NCI-H82 (cell line): ENCODE data around the gene NEDD4L.

Source experiments
- DNase-seq: peaks from one replicate; lab custom pipeline; 2025; lab: John Stamatoyannopoulos, UW

NEDD4L gene

DNA sequence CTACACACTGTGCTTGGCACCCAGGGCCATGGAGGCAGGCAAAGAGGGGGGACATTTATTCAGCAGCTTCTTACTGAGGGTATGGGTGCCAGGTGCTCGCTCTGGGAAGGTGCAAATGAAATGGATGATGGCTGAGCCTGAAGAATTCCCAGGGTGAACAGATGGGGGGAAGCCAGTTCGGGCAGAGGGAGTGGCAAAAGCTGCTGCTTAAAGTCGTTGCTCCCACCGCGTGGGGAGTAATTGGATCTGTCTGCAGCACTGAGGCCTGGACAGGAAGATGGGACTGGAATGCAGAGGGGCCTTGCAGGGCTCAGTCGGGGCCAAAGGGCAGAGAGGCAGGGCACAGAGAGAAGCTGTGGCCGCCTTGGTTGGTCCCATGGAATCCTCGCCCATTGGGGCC lies 51.2 kb downstream of the NEDD4L start:
- peak; percentile 96 for DNase-seq

DNA sequence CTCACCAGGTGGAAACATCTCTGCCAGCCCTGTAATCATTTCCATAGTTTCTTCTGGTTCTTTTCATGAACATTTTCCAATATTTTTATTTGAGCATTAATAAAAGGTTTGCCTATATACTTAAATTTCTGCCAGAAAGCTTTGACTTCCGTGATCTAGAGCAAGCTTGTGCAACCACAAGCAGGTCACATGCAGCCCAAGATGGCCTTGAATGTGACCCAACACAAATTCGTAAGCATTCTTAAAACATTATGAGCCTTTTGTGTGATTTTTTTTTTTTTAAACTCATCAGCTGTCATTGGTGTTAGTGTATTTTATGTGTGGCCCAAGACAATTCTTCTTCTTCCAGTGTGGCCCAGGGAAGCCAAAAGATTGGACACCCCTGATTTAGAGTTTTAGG lies 51.6 kb downstream of the NEDD4L start:
- no peak for DNase-seq

DNA sequence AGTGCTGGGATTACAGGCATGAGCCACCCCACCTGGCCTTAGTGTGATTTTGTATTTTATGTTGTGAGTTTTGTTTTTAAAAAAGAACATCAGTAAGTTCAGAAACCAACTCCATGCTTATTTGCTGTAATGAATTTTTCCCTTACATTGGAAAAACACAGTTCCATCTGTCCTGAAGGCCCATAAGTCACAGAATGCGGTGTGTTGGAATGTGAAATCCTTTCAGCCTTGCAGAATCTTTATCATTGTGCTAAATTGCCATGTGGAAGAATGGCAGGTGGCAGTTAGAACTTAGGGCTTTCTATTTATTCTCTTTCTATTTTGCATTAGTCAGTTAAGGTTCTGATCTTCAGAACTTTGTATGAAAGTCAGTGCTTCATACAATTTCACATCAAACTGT lies 52.6 kb downstream of the NEDD4L start:
- no peak for DNase-seq

DNA sequence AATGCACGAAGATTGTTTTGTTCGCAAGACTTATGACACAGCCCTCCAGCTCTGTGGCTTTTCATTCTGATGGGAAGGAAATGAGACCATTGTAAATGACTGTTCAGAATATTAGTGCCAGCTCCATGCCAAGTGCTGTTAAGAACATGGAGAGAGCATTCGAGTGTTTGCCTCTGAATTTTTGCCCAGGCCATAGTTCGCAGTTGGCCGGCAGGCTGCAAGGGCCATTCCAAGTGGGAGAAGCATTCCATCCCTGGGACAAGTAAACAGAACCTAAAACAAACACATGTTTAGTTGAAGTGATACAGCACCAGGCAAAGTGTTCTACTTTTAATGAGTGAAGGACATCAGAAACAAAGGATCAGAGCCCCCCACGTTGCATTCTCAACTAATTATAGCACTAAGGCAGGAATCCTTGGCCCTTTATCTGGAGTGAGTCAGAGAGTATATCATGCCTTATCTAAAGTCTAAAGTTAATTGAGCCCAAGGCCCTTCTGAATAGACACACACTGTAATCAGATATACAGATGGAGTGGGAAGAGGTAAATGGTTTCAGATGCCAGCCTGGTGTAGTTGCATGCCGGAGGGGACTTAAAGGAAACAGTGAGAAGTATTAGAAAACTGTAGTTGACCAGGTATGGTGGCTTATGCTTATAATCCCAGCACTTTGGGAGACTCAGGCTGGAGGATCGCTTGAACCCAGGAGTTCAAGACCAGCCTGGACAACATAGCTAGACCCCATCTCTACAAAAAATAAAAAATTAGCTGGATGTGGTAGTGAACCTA lies 53.3 kb downstream of the NEDD4L start:
- no peak for DNase-seq

DNA sequence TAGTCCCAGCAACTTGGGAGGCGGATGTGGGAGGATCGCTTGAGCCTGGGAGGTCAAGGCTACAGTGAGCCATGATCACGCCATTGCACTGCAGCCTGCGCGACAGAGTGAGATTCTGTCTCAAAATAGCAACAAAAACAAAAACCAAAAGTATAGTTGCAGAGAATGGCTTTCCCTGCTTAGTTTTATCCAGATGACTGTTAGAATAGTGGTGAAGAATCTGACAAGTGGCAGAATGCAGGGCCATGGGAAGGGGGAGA lies 53.8 kb downstream of the NEDD4L start:
- DNase-seq: no peak

DNA sequence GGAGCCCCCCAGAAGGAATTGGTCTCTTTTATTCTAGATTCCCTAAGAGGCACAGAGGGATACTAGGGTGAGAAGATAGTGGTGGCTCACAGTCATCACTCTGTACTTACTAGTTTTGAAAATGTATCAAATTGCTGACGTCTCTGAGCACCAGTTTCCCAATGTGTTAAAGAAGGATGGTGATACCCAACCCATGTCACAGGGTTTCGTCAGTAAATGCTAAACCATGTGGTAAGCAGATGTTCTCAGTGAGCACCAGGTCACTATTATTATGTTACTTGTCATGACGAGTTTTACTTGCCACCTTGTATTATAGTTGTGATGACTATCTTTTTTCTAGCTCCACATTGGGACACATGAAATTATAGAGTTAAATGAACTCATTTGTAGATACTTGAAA lies 54.7 kb downstream of the NEDD4L start:
- no peak for DNase-seq

DNA sequence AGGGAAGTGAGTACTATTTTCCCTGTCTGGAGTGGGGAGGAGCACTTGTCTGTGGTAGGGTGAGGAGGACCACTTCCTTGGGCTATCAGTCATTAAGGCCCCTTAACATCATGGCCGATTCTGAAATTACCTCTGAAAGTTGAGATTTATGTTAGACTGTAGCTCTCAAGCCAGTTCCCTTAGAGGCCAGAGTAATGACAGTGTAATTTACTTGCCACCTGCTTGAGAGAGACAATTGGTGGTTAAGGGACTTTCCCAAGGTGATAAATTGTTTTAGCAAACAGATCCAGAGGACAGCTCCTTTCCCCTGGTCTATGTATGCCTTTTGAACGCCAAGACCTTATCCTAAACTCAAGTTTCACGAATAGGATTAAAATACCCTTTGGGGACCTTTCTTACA lies 56.1 kb downstream of the NEDD4L start:
- DNase-seq: no peak

DNA sequence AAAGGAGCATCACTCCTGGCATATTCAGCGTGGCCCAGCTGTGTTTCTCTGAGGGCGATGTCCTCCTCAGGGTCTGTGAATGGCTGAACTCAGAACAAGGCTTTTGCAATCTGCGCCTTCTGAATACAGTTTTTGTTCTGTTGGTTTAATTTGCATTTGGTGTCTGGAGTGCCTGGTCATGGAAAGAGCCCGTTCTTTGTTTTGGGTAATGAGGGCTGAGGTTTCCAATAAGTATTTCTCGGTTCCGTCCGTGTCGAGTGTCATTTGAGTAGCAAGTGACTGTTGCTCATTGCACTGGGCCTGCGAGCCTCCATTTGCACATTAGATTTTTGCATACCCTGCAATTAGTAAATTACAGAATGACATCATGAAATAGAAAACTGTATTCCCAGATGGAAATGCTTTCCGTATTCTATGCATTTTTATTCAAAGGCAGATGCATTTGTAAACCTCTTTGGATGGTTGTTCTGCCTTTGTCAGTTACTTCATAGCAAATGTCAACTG lies 57.3 kb downstream of the NEDD4L start:
- DNase-seq: no peak

DNA sequence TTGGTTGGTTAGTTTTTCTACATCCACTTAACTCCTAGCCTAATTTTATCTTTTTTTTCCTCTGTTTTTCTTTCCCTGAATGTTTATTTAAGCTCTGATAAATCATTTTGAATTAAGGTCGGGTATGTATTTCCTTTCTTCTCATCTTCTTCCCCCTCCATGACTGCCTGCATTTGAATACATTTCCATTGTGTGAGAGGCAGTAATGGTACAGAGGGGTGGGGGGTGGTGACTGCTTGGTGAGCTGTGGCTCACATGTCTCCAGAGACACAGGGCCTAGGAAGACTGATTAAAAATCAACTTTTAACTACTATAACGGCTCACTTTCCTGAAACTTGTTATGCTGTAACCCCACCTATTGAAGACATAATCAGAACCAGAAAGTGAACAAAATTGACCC lies 58.0 kb downstream of the NEDD4L start:
- no peak for DNase-seq

DNA sequence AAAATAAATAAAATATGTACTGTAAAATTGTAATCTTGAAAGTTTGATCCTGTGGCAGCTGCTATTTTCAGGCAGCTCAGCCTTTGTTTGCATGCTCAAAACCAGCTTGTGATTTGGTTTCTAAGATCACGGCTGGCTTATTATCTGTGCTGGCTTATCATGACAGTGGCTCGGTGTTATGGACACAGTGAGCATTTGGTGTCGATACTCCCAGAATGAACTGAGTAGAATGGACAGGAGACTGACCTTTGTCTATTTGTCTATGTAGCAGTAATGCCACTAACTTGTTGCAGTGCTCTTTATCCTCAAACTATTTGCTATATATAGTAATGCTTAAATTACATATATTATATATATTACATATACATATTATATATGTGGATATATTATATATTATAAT lies 58.8 kb downstream of the NEDD4L start:
- peak; percentile 54 for DNase-seq

DNA sequence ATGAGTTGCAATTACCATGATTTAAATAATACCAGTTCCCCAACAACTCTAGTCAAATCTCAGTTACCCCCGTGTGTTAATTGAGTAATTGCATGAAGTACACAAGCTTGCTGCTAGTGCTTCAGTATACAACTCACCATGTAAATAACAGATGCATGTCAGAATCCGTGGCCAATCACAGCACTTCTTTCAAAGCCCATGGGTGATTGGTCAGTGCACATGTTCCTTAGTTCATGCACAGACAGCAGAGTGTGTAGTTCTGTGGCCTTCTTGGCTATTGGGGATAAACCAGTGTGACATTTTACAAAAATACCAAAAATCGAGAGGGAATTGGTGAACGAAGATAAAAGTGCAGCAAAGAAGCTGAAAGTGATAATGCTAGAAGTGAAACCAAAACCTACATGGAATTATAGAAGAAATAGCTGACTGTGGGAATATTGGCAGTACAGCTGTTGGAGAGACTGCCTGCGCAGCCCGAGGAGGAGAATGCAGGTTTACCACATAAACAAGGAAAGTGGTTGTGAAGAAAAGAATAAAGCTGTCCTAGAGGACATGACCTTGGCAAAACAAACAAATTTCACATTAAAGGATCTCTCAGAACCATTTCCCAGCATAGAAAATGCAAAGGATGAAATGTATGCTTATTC lies 59.4 kb downstream of the NEDD4L start:
- peak; percentile 52 for DNase-seq

DNA sequence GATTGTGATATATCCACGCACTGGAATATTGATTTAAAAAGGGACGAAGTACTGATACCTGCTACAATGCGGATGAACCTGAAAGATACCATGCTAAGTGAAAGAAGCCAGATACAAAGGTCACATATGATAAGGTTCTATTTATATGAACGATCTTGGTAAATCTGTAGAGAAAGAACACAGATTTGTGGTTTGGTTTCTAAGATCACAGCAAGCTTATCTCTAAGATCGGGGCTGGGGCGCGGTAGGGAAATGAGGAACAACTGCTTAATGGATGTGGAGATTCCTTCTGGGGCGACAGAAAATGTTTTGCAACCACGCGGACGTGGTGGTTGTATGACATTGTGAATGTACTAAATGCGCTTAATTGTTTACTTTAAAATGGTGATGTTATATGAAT lies 60.1 kb downstream of the NEDD4L start:
- no peak for DNase-seq

DNA sequence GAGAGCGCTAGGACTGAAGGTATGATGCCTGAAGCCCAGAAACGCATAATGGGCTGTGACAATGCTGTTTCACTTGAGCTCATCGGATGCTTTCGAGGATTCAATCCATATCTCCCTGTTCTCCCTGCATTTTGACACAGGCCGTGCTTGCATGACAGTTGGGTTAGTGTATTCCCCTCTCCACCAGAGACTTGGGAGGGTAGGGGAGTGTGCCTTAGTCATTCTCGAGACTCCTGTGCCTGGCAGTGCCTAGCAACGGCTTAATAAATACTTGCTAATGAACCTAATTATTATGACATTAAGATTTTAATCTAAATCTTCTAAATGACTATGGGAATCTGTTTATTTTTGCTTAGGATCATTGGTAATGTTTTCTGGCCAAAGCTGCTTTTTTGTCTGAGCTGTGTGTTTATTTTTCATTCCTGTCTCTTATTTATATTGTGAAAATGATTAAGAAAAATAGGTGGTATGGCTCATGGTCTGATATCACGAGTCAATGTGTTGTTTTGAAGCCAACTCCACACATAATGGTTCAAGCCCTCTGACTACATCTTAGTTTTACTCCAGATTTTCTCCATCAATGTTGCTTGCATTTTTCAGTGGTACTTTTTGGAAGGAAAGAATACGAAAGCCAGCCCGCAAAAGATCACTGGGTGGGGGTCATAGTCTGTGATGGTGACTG lies 61.3 kb downstream of the NEDD4L start:
- peak; percentile 74 for DNase-seq

DNA sequence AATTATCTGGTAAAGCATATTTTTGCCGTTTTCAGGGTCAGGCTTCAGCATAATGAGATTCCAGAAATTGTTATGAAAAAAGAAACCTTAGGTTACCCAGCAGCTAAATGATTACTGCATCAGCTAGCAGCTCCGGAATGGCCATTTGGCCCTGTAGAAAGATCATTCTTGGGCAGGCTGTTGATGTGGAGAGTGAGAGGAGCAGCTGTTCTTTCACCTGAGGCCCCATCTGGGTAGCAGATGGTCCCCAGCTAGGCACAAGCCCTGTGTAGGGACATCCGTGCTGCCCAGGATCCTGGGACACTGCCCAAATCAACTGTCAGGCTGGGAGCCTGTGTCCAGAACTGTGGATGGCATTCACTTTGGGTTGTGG lies 61.8 kb downstream of the NEDD4L start:
- DNase-seq: peak; percentile 93

DNA sequence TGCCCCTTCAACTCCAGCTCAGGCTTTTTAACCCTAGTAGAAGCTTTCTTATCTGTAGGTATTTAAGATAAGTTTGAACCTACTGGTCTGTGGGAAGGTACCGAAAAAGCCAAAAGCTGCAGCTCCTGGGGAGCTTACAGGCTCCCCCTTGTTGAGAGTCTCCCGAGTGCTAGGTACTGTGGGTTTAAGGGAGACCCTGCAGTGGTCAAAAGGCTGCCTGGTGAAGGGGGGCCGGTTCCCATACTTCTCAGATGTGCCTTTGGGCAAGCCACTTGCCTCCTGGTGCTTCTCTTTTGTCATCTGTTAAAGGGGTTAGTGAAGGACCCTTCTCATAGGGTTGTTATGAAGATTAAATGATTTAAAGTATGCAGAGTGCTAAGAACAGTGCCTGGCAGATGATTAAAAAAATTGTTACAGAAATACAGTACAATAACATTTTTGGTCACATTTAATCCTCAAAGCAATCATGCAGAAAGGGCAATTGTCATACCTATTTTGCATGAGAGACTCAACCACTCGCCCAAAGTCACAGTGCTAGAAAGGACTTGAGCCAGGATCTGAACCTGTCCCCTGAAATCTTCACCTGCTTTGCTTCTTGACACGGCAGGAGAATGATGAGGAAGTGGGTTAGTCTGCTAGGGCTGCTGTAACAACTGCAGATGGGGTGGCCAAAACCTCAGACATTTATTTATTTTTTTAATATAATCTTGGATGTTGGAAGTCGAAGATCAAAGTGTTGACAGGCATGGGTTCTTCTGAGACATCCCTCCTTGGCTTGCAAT lies 62.5 kb downstream of the NEDD4L start:
- DNase-seq: peak; percentile 61

DNA sequence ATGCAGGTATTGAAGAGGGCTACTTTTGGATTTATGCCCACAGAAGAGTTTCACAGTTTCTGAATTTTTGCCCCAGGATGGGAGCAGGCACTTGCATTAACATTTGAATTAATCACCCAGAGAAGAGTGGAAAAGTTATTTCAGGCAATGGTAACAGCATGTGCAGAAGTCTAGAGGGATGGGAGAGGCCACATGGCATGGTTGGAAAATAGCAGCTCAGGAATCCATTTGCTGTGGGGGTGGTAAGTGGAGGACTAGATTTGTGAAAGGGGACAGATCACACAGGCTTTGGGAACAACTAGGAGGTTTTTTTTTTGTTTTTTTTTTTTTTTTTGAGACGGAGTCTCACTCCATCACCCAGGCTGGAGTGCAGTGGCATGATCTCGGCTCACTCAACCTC lies 65.2 kb downstream of the NEDD4L start:
- no peak for DNase-seq

DNA sequence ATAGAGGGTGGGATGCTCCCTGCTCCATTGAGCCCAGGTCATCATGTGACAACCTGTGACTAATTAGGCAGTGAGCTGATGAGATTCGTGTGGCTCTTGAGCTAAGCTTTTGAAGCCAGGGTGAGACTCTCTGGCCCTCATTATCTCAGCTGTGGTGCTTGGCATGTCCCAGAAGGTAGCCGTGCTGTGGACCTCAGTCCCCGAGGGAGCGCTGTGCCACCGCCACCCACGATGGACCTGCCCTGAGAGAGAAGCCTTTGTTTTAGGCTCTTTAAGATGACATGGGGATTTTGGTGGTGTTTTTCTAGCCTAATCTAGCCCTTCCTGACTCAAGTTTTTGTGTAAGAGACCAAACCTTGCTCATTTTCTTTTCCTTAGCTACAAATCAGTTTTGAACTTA lies 66.4 kb downstream of the NEDD4L start:
- peak; percentile 51 for DNase-seq

DNA sequence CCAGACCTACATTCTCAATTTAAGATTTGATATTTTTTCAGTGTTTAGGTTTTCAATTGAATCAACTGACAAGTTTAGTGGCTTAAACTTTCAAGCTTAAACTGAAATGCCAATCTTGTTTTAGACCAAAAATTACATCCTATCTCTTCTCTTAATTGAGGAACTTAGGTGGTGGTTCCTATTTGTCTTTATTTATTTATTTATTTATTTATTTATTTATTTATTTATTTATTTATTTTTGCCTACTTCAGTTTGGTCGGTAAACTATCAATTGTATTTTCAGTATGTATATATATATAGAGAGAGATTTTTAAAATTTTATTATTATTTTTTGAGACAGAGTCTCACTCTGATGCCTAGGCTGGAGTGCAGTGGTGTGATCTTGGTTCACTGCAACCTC lies 68.1 kb downstream of the NEDD4L start:
- DNase-seq: no peak

DNA sequence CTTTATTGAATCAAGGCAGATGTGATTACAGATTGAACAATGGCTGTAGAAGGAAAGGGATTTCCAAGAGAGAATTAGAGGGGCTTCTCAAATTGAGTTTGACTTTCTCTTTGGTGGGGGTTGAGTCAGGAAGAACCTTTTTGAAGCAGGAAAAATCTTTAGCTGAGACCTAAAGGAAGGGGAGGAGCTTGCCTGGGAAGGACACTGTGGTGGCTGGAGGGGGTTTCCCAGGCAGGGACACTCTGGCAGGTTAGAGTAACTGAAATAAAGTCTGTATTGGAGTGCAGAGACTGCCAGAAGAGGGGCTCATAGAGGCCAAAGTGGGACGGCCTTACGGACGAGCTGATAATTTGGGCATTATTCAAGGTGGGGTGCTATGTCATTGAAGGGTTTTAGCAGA lies 69.3 kb downstream of the NEDD4L start:
- peak; percentile 63 for DNase-seq

DNA sequence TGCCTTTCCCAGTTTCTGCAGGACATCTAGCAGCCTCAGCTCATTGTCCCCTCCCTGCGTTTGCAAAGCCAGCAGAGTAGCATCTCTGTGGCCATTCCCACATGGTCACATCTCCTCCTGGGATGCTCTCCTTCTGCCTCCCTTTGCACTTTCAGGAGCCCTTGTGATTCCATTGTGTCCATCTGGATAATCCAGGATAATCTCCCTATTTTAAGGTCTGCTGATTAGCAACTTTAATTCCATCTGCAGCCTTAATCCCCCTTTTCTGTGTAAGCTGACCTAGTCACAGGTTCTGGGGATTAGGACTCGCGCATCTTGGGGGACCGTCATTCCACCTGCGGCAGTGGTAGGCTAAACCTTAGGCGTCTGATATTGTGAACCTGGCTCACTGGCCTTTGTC lies 70.7 kb downstream of the NEDD4L start:
- DNase-seq: peak; percentile 99

DNA sequence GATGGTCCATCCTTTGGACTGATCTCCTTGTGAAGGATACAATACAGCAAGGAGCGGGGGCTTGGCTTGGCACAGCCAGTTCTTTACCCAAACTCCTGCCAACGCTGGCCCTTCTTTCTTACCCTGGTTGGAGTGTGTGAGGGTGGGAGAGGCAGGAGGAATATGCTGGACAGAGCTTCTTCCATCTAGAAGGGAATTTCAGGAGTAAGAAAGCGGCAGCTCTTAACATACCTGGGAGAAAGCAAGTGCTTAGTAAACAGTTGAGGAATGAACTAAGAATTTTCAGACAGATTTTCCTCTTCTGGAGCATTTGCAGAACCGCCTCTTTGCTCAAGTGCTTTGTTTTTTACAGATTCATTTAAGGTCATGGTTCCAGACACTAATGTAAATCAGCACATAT lies 72.8 kb downstream of the NEDD4L start:
- no peak for DNase-seq

DNA sequence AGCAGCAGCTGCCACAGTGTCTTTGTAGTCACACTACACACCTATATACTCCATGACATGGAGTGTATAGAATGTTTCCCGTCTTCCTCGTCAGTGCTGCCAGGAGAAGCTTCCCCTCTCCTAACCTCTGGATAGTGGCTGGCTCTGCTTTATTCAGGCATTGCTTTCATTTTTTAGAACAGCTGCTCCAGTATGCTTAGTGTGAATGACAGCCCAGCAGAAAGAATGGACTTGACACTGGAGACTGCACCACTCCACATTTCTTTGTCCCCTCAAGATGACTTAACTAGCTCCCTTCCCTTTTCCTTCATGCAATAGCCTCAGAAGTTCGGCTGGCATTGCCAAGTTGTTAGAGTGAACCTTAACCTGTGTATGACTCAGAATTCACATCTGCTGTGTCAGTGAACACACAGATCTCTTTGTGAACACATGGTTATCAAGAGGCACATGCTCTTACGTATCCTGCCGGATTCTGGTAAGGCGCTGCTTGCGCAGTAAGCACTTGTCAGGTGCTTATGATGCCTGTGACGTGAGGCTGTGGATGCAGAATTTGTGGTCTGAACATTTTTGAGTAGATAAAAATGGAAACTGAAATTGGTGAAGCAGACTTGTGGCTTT lies 73.9 kb downstream of the NEDD4L start:
- DNase-seq: peak; percentile 82
